ENCODE results near the gene PGA5.

- TF ChIP-seq, protein P1, sequence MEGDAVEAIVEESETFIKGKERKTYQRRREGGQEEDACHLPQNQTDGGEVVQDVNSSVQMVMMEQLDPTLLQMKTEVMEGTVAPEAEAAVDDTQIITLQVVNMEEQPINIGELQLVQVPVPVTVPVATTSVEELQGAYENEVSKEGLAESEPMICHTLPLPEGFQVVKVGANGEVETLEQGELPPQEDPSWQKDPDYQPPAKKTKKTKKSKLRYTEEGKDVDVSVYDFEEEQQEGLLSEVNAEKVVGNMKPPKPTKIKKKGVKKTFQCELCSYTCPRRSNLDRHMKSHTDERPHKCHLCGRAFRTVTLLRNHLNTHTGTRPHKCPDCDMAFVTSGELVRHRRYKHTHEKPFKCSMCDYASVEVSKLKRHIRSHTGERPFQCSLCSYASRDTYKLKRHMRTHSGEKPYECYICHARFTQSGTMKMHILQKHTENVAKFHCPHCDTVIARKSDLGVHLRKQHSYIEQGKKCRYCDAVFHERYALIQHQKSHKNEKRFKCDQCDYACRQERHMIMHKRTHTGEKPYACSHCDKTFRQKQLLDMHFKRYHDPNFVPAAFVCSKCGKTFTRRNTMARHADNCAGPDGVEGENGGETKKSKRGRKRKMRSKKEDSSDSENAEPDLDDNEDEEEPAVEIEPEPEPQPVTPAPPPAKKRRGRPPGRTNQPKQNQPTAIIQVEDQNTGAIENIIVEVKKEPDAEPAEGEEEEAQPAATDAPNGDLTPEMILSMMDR (conservative IDR thresholded peaks at IDR 0.05 in 1 of 2, IDR thresholded peaks at IDR 0.05 in 1 of 2; ENCODE audit: extremely low read depth in 1 of 2, insufficient read depth in 1 of 2, low read depth in 1 of 2, low read length in 2 of 2) = peak; percentile 97
- TF ChIP-seq EZH2 (IDR thresholded peaks at IDR 0.05; ENCODE audit: borderline replicate concordance, low read length) = no peak
Measured at GRCh38 chr11:61254403-61255025, 13.5 kb downstream of the PGA5 start.

Data from mammary epithelial cell (primary cell).